A673 (cell line): ENCODE results near the gene LMF1. TPM values are rescaled to one million over a fixed set of nuclear protein-coding genes. Genes with fewer than 3 reads are reported as not detected.

Source experiments
- BruUV-seq: library from RNA; stranded (reverse); fragments of 400-500 nt; replicated peaks from 2 replicates; lab custom pipeline; 2021; lab: Mats Ljungman, UMichigan
- CTCF ChIA-PET: fragments of 300-600 bp; sonication (Branson Sonifier 250); formaldehyde crosslinking; loops from one replicate; lab custom pipeline; 2022; ENCODE audit warnings: antibody characterized with exemption; lab: Charles Lee
- POLR2A ChIA-PET: fragments of 300-600 bp; sonication (Branson Sonifier 250); formaldehyde crosslinking; loops from one replicate; lab custom pipeline; 2022; ENCODE audit warnings: antibody characterized with exemption; ENCODE audit not compliant: low non-redundant PET; lab: Charles Lee
- DNase-seq: peaks from one replicate; pipeline ENCODE4 v3.0.0-alpha.2; 2015; ENCODE audit warnings: low spot score
- H3K27ac ChIP-seq: fragments of 200-600 bp; sonication (generic); 2 replicates; pipeline ENCODE4 v1.5.1; 2016; ENCODE audit warnings: mixed run types, low read depth, mild to moderate bottlenecking, mixed read lengths, antibody characterized with exemption, low read length; ENCODE audit not compliant: poor library complexity, severe bottlenecking
- H3K27me3 ChIP-seq: fragments of 200-600 bp; sonication (generic); replicated peaks from 2 replicates; pipeline ENCODE4 v1.6.1; 2017; ENCODE audit warnings: mixed run types, low read depth, mild to moderate bottlenecking, mixed read lengths, antibody characterized with exemption, low read length; ENCODE audit not compliant: insufficient read depth, poor library complexity
- H3K36me3 ChIP-seq: fragments of 200-600 bp; sonication (generic); 2 replicates; pipeline ENCODE4 v1.6.1; 2016; ENCODE audit warnings: mixed run types, mild to moderate bottlenecking, mixed read lengths, antibody characterized with exemption, low read length; ENCODE audit not compliant: insufficient read depth, poor library complexity, severe bottlenecking
- H3K4me1 ChIP-seq: fragments of 200-600 bp; sonication (generic); 2 replicates; pipeline ENCODE4 v1.6.1; 2017; ENCODE audit warnings: mixed run types, mild to moderate bottlenecking, mixed read lengths, antibody characterized with exemption, low read length; ENCODE audit not compliant: insufficient read depth, poor library complexity, severe bottlenecking
- H3K4me3 ChIP-seq: fragments of 200-600 bp; sonication (generic); 2 replicates; pipeline ENCODE4 v1.5.1; 2016; ENCODE audit warnings: low read depth, mixed run types, mild to moderate bottlenecking, mixed read lengths, low read length; ENCODE audit not compliant: poor library complexity, severe bottlenecking
- H3K9me3 ChIP-seq: fragments of 200-600 bp; sonication (generic); 2 replicates; pipeline ENCODE4 v1.6.1; 2016; ENCODE audit warnings: mixed run types, low read depth, mild to moderate bottlenecking, mixed read lengths, antibody characterized with exemption, low read length; ENCODE audit not compliant: poor library complexity, severe bottlenecking
- CTCF ChIP-seq: fragments of 300-800, 200-600 bp; sonication (generic); conservative IDR thresholded peaks from 2 replicates; pipeline ENCODE4 v1.5.1; 2017; ENCODE audit warnings: low read depth, mild to moderate bottlenecking, antibody characterized with exemption, low read length, moderate library complexity, mixed read lengths
- EZH2 ChIP-seq: fragments of 200-600 bp; sonication (generic); IDR thresholded peaks from 2 replicates; pipeline ENCODE4 v1.6.1; 2017; ENCODE audit warnings: borderline replicate concordance, low read depth, mild to moderate bottlenecking, mixed read lengths, antibody characterized with exemption, low read length; ENCODE audit not compliant: poor library complexity, severe bottlenecking
- intact Hi-C: fragments of 100-400 bp; cut with micrococcal nuclease; formaldehyde crosslinking; loops from one replicate; pipeline ENCODE4 v1.10.0; 2022; ENCODE audit not compliant: unreplicated experiment
- total RNA-seq: library from RNA; stranded (reverse); gene quantifications from 2 replicates; pipeline ENCODE4 v1.2.3, GENCODE V29; 2021

LMF1 gene
- total RNA-seq, 1 experiment from 2014 or later = 21.0 TPM

- CTCF ChIA-PET = no interaction called here
- no peak overlapping the region for H3K4me3 ChIP-seq
- peaks cover 15% of the 10 kb centered on the region for H3K4me1 ChIP-seq
- H3K27me3 ChIP-seq = no peaks in the 10 kb centered on the region
- H3K36me3 ChIP-seq = no peaks in the 10 kb centered on the region
- TF ChIP-seq CTCF = no peak
- TF ChIP-seq EZH2 = no peak
- BruUV-seq = no TSS peak
- intact Hi-C loops = no loop called here
- H3K27ac ChIP-seq = no peak overlapping the region
- no peaks in the 10 kb centered on the region for H3K9me3 ChIP-seq
- POLR2A ChIA-PET = interaction anchor here (0.5 kb wide), 1 partner anchor 1200 kb away, joined by 3 read pairs; no protein-coding TSS in a partner anchor
- no peak for DNase-seq
These were observed 36.0 kb upstream of the LMF1 start for GRCh38 chr16:1006781-1007180.

GRCh38 chr16:1005286-1005685 is 34.5 kb upstream of the LMF1 start:
- no TSS peak for BruUV-seq
- H3K4me1 ChIP-seq = peaks cover 8% of the 10 kb centered on the region
- DNase-seq = no peak
- H3K9me3 ChIP-seq = no peaks in the 10 kb centered on the region
- TF ChIP-seq CTCF (no peak), EZH2 (no peak)
- no peaks in the 10 kb centered on the region for H3K36me3 ChIP-seq
- no peak overlapping the region for H3K4me3 ChIP-seq
- H3K27me3 ChIP-seq = no peaks in the 10 kb centered on the region
- POLR2A ChIA-PET = no interaction called here
- CTCF ChIA-PET = no interaction called here
- intact Hi-C loops = no loop called here
- H3K27ac ChIP-seq = no peak overlapping the region

GRCh38 chr16:1003391-1004347 is 32.9 kb upstream of the LMF1 start:
- intact Hi-C loops = no loop called here

More at GRCh38 chr16:1003391-1004347, 32.9 kb upstream of the LMF1 start:
- no peak for DNase-seq
- ChIA-PET POLR2A (no interaction called here), CTCF (no interaction called here)
- Histone ChIP-seq H3K36me3 (no peaks in the 10 kb centered on the region), H3K27me3 (no peaks in the 10 kb centered on the region), H3K9me3 (no peaks in the 10 kb centered on the region), H3K27ac (no peak overlapping the region), H3K4me3 (no peak overlapping the region), H3K4me1 (no peaks in the 10 kb centered on the region)
- BruUV-seq = no TSS peak
- TF ChIP-seq CTCF = no peak
- no peak for TF ChIP-seq EZH2
